ENCODE measurements around the gene KRT40. TPM values are rescaled to one million over a fixed set of nuclear protein-coding genes. Genes with fewer than 3 reads are reported as not detected.

KRT40 gene
- total RNA-seq, 1 donor from 2014 or later, result not detected

- Histone ChIP-seq H3K4me3 (no peak overlapping the region), H3K36me3 (no peaks in the 10 kb centered on the region), H3K27ac (peak overlapping the region; percentile 73), H3K9me3 (no peaks in the 10 kb centered on the region), H3K4me1 (peaks cover 7% of the 10 kb centered on the region), H3K27me3 (no peaks in the 10 kb centered on the region)
- DNase-seq (ENCODE audit: extremely low spot score in 2 of 2), result no peak
- intact Hi-C loops (cut with DNase I), result no loop called here
- TF ChIP-seq POLR2AphosphoS5 (IDR thresholded peaks at IDR 0.05; ENCODE audit: insufficient read depth in 1 of 2, low read depth in 1 of 2), result no peak
- TF ChIP-seq, protein P1, sequence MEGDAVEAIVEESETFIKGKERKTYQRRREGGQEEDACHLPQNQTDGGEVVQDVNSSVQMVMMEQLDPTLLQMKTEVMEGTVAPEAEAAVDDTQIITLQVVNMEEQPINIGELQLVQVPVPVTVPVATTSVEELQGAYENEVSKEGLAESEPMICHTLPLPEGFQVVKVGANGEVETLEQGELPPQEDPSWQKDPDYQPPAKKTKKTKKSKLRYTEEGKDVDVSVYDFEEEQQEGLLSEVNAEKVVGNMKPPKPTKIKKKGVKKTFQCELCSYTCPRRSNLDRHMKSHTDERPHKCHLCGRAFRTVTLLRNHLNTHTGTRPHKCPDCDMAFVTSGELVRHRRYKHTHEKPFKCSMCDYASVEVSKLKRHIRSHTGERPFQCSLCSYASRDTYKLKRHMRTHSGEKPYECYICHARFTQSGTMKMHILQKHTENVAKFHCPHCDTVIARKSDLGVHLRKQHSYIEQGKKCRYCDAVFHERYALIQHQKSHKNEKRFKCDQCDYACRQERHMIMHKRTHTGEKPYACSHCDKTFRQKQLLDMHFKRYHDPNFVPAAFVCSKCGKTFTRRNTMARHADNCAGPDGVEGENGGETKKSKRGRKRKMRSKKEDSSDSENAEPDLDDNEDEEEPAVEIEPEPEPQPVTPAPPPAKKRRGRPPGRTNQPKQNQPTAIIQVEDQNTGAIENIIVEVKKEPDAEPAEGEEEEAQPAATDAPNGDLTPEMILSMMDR (IDR thresholded peaks at IDR 0.05), result no peak
- TF ChIP-seq POLR2A (IDR thresholded peaks at IDR 0.05), result no peak
Observed at GRCh38 chr17:41013606-41014005, 29.5 kb upstream of the KRT40 start.

GRCh38 chr17:41013181-41013580 lies 29.1 kb upstream of the KRT40 start:
- no peaks in the 10 kb centered on the region for H3K9me3 ChIP-seq
- intact Hi-C loops (cut with DNase I), result no loop called here
- H3K27ac ChIP-seq, result peak overlapping the region; percentile 73
- DNase-seq (ENCODE audit: extremely low spot score in 2 of 2), result no peak
- peaks cover 7% of the 10 kb centered on the region for H3K4me1 ChIP-seq
- no peaks in the 10 kb centered on the region for H3K36me3 ChIP-seq
- H3K27me3 ChIP-seq, result no peaks in the 10 kb centered on the region
- H3K4me3 ChIP-seq, result no peak overlapping the region
- TF ChIP-seq POLR2A (IDR thresholded peaks at IDR 0.05), result no peak
- TF ChIP-seq POLR2AphosphoS5 (IDR thresholded peaks at IDR 0.05; ENCODE audit: insufficient read depth in 1 of 2, low read depth in 1 of 2), result no peak
- TF ChIP-seq, protein P1 (IDR thresholded peaks at IDR 0.05), result no peak

GRCh38 chr17:41012326-41013120 lies 28.4 kb upstream of the KRT40 start:
- TF ChIP-seq POLR2A (IDR thresholded peaks at IDR 0.05) (no peak), POLR2AphosphoS5 (IDR thresholded peaks at IDR 0.05; ENCODE audit: insufficient read depth in 1 of 2, low read depth in 1 of 2) (no peak)
- TF ChIP-seq, protein P1 (IDR thresholded peaks at IDR 0.05), result no peak
- Histone ChIP-seq H3K27me3 (no peaks in the 10 kb centered on the region), H3K27ac (peak overlapping the region; percentile 73), H3K4me1 (peaks cover 7% of the 10 kb centered on the region), H3K9me3 (no peaks in the 10 kb centered on the region), H3K36me3 (no peaks in the 10 kb centered on the region), H3K4me3 (no peak overlapping the region)
- intact Hi-C loops (cut with DNase I), result no loop called here
- no peak for DNase-seq (ENCODE audit: extremely low spot score in 2 of 2)

DNA sequence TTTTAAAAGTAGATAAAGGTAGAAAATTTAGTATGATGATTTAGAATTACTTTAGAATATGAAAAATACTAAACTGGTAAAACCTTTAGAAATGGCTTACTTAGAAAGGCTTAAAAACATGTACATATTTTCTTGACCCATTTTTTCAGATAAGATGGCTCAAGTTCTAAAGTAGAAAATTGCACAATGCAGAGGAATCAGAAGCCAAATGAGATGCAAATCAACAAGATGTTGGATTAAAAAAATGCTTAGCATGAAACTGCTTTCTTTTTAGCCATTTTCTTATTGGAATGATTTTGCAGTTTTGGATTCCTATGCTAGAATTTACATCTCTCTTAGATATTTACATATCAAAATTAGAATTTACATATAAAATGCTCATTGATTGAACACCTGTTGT lies 26.3 kb upstream of the KRT40 start:
- no peak for TF ChIP-seq POLR2AphosphoS5 (IDR thresholded peaks at IDR 0.05; ENCODE audit: insufficient read depth in 1 of 2, low read depth in 1 of 2)
- TF ChIP-seq POLR2A (IDR thresholded peaks at IDR 0.05), result no peak
- TF ChIP-seq, protein P1 (IDR thresholded peaks at IDR 0.05), result no peak
- H3K36me3 ChIP-seq, result no peaks in the 10 kb centered on the region
- no peaks in the 10 kb centered on the region for H3K27me3 ChIP-seq
- intact Hi-C loops (cut with DNase I), result no loop called here
- no peak overlapping the region for H3K27ac ChIP-seq
- no peaks in the 10 kb centered on the region for H3K9me3 ChIP-seq
- H3K4me1 ChIP-seq, result peaks cover 7% of the 10 kb centered on the region
- H3K4me3 ChIP-seq, result no peak overlapping the region
- no peak for DNase-seq (ENCODE audit: extremely low spot score in 2 of 2)

- DNase-seq (ENCODE audit: extremely low spot score in 2 of 2), result no peak
- intact Hi-C loops (cut with DNase I), result no loop called here
- Histone ChIP-seq H3K9me3 (no peaks in the 10 kb centered on the region), H3K4me3 (no peak overlapping the region), H3K27me3 (no peaks in the 10 kb centered on the region), H3K4me1 (peaks cover 7% of the 10 kb centered on the region), H3K27ac (peak overlapping the region; percentile 20), H3K36me3 (no peaks in the 10 kb centered on the region)
- no peak for TF ChIP-seq POLR2A (IDR thresholded peaks at IDR 0.05)
- TF ChIP-seq POLR2AphosphoS5 (IDR thresholded peaks at IDR 0.05; ENCODE audit: insufficient read depth in 1 of 2, low read depth in 1 of 2), result no peak
- TF ChIP-seq, protein P1 (IDR thresholded peaks at IDR 0.05), result no peak
Observed at GRCh38 chr17:41009936-41010335, 25.8 kb upstream of the KRT40 start.
